ENCODE measurements around the gene TAF11L2. TPM values are rescaled to one million over a fixed set of nuclear protein-coding genes. Genes with fewer than 3 reads are reported as not detected.

Gene TAF11L2
- total and polyA plus RNA-seq, 7 donors = not detected

Small RNAs within 50 kb of the gene (small RNA-seq; reads per million reads assigned to genes)
- 0 reads per million in 3 donors for gene AC106774.3

Other genes with a start within 250 kb of the TAF11L2 start
- not detected for gene TAF11L3, start 20.1 kb downstream of the TAF11L2 start, total RNA-seq
- not detected for gene TAF11L3, start 20.1 kb downstream of the TAF11L2 start, polyA plus RNA-seq
- gene TAF11L4, start 23.6 kb downstream of the TAF11L2 start, total RNA-seq = not detected
- gene TAF11L4, start 23.6 kb downstream of the TAF11L2 start, polyA plus RNA-seq = not detected
- gene TAF11L5, start 27.0 kb downstream of the TAF11L2 start, total RNA-seq = not detected
- gene TAF11L5, start 27.0 kb downstream of the TAF11L2 start, polyA plus RNA-seq = not detected
- not detected for gene TAF11L6, start 30.4 kb downstream of the TAF11L2 start, total RNA-seq
- not detected for gene TAF11L6, start 30.4 kb downstream of the TAF11L2 start, polyA plus RNA-seq
- not detected for gene TAF11L7, start 87.5 kb downstream of the TAF11L2 start, total RNA-seq
- not detected for gene TAF11L7, start 87.5 kb downstream of the TAF11L2 start, polyA plus RNA-seq
- not detected for gene TAF11L8, start 92.7 kb downstream of the TAF11L2 start, total RNA-seq
- not detected for gene TAF11L8, start 92.7 kb downstream of the TAF11L2 start, polyA plus RNA-seq
- gene TAF11L9, start 96.2 kb downstream of the TAF11L2 start, total RNA-seq = not detected
- gene TAF11L9, start 96.2 kb downstream of the TAF11L2 start, polyA plus RNA-seq = not detected
- not detected for gene TAF11L10, start 99.6 kb downstream of the TAF11L2 start, total RNA-seq
- gene TAF11L10, start 99.6 kb downstream of the TAF11L2 start, polyA plus RNA-seq = not detected
- gene TAF11L11, start 106.0 kb downstream of the TAF11L2 start, total RNA-seq = not detected
- gene TAF11L11, start 106.0 kb downstream of the TAF11L2 start, polyA plus RNA-seq = not detected
- gene TAF11L12, start 112.2 kb downstream of the TAF11L2 start, total RNA-seq = not detected
- gene TAF11L12, start 112.2 kb downstream of the TAF11L2 start, polyA plus RNA-seq = not detected
- not detected for gene TAF11L13, start 133.9 kb downstream of the TAF11L2 start, total RNA-seq
- gene TAF11L13, start 133.9 kb downstream of the TAF11L2 start, polyA plus RNA-seq = not detected
- gene TAF11L14, start 136.2 kb downstream of the TAF11L2 start, total RNA-seq = not detected
- gene TAF11L14, start 136.2 kb downstream of the TAF11L2 start, polyA plus RNA-seq = not detected